Measurements from ENCODE around the gene TNFRSF13B.
"Not testable (repeated sequence)": the region's sequence is repeated elsewhere in the genome, so short reads cannot be mapped to it uniquely, and the experiment has no call there.

Gene TNFRSF13B

DNA sequence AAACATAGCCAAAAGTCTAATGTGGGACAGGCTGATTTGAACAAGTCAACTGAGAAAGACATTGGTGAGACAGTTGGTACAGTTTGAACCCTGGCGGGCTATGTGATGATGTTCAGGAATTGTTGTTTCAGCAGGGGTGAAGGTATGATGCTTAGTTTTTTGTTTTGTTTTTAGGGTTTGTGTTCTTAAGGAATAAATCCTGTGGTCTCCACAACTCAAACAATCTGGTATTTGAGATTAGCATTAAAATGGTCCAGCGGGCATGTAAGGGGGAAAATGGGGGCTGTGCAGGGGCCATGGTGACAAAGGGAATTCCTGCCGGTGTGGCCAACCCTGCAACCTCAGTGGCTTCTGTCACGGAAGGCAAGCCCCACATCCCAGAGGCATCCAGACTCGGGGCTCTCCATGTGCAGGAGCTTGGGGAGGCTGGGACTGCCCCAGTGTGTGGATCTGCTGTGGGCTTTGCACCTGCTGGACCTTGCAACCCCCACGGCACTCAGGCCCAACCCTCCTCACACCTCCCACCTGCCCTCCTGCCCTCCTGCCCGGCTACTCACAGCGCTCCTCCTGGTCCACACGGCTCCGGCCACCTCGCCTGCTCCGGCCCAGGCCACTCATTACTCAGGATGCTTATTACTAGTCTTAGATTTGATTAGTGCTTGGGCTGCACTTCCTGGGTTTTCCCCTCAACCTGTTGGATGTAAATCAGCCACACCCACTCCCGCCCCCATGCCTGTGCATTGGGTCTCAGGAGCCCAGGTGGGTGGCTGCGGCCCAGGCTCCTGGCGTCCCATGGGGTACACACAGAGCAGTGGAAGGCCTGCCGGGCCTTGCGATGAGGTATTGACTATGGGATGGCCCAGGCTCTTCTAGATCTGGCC is at the start of gene TNFRSF13B:
Gene TNFRSF13B (minus strand): TSS at position 661 of the 881 bp plus-strand sequence. CDS start 43 bp downstream, at position 618.
- DNase-seq (ENCODE audit: low read depth in 2 of 2) = no peak

- DNase-seq (ENCODE audit: low read depth in 2 of 2) = no peak
Observed at GRCh38 chr17:17021194-17021863, 49.4 kb upstream of the TNFRSF13B start.

DNA sequence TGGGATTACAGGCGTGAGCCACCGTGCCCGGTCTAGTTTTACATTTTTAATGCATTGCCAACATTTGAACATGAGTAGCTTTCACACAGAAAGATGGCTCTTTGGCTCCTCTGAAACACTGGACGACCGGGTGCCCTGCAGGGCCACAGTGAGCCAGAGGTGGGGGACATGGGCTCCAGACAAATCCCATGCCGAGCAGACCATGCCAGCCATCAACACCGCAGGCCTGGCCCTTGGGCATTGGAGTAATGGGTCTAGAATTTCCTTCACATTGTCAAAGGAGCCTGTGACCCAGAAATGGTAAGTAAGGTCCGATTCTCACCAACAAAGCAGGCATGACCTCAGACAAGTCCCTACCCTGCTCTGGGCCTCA is 48.9 kb upstream of the TNFRSF13B start:
- DNase-seq (ENCODE audit: low read depth in 2 of 2) = no peak

- DNase-seq (ENCODE audit: low read depth in 2 of 2) = no peak
Observed at GRCh38 chr17:17019891-17020456, 48.1 kb upstream of the TNFRSF13B start.

DNA sequence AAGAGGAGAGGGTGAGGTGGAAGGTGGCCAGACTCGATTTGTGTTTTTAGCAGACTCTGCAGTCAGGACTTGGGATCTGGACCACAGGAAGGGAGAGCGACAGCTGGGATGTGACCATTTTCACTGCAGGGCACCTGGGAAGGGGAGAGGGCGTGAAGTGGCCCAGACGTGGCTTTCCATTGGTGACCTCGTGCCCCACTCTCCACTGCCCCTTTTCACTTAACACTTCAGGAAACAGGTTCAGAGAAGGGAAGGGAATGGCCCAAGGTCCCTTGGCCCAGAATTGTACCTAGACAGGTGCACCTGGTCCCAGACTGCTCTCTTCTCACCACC is 47.5 kb upstream of the TNFRSF13B start:
- no peak for DNase-seq (ENCODE audit: low read depth in 2 of 2)

DNA sequence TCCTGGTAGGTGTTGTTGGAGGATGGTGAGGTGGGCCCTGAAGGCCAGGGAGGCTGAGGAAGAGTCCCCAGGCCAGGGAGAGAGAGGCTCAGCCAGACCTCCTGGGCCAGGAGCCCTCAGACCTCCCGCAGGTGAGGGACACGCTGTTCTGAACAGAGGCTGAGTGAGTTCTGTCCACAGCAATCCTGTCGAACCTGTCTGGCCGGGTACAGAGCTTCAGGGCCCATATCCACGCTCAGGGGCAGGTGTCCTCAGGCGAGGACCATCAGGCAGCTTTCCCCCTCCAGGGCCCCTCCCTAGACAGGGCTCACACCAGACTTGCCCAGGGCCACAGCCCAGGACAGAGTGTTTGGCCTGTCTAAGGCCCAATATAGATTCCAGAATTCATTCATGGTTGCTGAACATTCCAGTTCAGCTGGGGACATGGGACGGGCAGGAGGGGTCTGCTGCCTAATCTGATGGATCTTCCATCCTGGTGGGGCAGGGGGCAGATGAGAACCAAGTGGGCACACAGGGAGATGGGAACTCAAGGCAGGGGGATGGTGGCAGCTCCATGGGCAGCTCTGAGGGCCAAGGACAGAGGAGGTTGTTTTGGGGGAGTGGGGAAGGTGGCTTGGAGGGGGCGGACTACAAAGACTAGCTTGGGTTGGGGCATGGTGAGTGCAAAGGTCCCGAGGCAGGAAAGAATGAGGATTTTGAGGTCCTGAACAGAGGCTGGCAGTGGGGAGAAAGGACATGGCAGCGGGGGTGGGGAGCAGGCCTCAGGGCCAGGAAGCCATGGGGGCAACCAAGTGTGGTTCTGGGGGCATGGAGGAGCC is 46.9 kb upstream of the TNFRSF13B start:
- DNase-seq (ENCODE audit: low read depth in 2 of 2) = no peak

DNA sequence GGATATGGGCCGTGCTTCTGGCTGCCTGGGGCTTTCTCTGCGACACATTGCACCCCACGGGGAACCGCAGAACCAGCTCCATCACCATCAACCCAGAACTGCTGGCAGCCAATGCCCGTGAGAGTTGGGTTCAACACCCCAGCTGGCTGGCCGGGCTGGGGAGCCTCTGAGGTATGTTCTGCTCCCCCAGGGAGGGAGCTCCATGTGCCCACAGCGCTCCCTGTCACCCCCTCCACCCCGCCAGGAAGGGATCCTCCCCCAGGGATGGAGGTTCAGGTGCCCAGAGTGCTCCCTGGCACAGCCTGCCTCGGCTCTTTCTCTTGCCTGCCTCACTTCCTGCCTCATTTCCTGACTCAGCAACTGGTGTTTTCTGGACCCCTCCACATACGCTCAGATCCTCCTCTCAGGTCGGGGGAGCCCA is 46.1 kb upstream of the TNFRSF13B start:
- no peak for DNase-seq (ENCODE audit: low read depth in 2 of 2)

- DNase-seq (ENCODE audit: low read depth in 2 of 2) = no peak
Observed at GRCh38 chr17:17017343-17018014, 45.6 kb upstream of the TNFRSF13B start.

DNA sequence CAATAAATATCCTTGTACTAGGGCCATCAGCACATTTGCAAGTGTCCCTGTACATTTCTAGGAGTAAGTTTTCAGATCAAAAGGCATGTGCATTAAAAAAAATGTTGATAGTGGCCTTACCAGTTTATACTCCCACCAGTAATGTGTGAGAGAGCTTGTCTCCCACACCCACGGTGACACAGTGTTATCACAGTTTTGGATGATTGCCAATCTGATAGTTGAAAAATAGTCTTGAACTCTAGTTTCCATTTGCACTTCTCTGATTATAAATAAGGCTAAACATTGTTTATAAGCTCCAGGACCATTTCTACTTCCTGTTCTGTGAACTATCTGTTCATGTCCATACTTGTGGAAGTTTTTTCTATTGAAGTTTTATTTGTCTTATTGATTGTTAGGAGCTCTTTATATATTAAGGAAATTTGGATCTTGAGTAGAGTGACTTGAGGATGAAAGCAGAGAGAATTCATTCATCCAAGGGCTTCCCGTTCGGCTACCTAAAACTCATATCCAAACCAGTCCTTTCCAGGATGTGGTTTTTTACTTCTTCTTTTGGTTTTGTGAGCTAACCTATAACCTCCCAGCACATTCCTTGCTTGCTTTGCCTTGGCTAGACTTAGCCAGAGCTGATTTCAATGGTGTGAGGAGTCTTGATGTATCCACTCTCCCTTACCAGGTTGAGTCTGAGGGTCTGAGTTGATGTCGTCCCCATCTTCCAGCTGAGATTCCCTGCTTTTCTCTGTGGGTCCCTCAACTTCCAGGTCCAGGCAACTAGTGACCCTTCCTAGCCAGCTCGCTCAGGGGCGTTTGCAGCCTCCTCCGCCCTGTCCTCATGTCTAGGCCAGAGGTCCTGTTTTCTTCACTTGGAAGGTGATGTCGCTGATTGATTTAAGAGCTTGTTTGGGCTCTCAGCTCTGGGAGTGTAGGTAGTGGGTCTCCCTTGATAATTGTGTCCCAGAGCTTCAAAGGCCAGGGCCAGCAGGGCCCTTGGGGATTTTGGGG is 44.6 kb upstream of the TNFRSF13B start:
- DNase-seq (ENCODE audit: low read depth in 2 of 2) = not testable (repeated sequence)

GRCh38 chr17:17015230-17015629 is 43.3 kb upstream of the TNFRSF13B start:
- DNase-seq (ENCODE audit: low read depth in 2 of 2) = no peak

- DNase-seq (ENCODE audit: low read depth in 2 of 2) = not testable (repeated sequence)
Observed at GRCh38 chr17:17014748-17015124, 42.8 kb upstream of the TNFRSF13B start.

DNA sequence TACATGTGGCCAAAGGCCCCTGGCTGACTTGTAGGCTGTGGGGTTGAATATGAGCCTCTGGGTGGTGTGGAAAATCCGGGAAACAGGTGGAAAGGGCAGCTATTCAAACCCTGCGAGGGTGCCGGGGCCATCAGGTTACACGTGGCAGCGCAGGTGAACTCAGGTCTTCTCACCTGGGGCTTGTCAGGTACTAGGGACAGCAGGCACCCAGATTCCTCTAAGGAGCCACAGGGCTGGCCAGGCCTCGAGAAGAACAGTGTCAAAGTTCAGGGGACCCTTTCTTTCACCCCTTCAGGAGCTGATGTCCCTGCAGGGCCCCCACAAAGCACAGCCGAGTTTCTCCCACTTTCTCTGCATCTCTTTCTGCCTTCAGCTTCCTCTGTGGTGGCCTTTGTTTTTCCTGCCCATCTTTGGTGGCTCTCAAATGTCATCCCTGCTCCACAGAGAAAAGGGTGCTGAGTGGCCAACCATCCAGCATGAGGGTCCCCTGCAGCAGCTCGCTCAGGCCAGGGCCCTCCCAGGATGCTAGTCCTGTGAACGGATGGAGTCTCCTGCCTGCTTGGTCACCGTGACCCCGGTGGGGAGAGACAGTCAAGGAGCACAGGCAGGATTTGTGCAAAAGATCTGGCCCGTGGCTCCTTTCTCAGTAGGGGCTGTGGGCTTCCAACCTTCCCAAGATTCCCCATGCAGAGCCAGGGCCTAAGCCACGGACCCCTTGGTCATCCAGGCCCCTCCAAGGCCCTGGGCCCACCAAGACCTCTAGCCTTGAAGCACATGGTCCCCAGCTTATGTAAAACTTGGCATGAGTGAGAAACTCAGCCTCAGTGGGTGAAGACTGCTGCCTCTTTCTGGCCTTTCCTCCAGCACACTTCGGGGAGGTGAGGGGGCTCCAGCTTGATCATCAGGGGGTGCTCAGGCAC is 42.2 kb upstream of the TNFRSF13B start:
- not testable (repeated sequence) for DNase-seq (ENCODE audit: low read depth in 2 of 2)

GRCh38 chr17:17011043-17011907 is 39.4 kb upstream of the TNFRSF13B start:
- DNase-seq (ENCODE audit: low read depth in 2 of 2) = not testable (repeated sequence)

DNA sequence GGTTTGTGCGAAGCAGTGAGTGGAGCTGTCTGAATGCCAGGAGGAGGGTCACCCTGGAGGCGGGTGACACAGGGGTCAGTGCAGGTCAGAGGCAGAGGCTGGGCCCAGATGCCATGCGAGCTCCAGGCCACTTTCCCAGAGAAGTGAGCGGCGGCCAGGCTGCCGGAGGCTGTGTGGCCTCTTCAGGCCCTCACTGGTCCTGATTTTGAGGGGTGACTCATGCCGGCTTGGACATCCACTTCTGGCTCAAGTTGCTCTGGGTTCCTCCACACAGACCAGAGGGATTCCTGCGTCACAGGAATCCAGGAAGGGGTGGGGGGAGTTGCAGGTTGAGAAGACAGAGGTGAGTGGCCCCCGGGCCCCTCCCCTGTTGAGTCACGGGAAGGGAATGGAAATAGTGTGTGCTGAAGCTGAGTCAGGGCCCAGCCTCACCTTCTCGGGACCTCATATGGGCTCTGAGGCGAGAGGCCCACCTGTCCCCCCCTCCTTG is 38.7 kb upstream of the TNFRSF13B start:
- DNase-seq (ENCODE audit: low read depth in 2 of 2) = not testable (repeated sequence)

- DNase-seq (ENCODE audit: low read depth in 2 of 2) = not testable (repeated sequence)
Observed at GRCh38 chr17:17009972-17010371, 38.1 kb upstream of the TNFRSF13B start.

GRCh38 chr17:17008621-17009397 is 36.9 kb upstream of the TNFRSF13B start:
- not testable (repeated sequence) for DNase-seq (ENCODE audit: low read depth in 2 of 2)

DNA sequence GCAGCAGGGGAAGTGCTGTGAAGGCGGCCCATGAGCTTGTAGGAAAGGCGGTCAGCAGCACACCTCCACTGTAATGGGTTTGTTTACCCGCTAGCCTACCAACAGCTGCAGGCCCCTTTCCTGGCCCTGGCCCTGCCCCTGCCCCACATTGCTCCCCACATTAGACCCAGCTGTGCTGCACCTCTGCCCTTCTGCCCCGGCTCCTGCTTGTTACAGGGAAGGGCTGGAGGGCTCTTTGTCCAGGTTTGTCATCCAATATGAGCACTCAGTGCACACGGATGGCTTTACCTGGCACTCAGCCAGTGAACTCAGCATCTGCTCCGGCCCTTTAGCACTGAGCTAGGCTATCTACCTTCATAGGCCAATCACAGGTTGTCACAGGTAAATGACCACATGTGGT is 36.0 kb upstream of the TNFRSF13B start:
- DNase-seq (ENCODE audit: low read depth in 2 of 2) = not testable (repeated sequence)
